A673 (cell line): ENCODE results near the gene ZNF74.
"Not testable (repeated sequence)": the region's sequence is repeated elsewhere in the genome, so short reads cannot be mapped to it uniquely, and the experiment has no call there.

Experiments used
- EZH2 ChIP-seq: fragments of 200-600 bp; sonication (generic); IDR thresholded peaks from 2 replicates; pipeline ENCODE4 v1.6.1; 2017; ENCODE audit warnings: borderline replicate concordance, low read depth, mild to moderate bottlenecking, mixed read lengths, antibody characterized with exemption, low read length; ENCODE audit not compliant: poor library complexity, severe bottlenecking
- TF ChIP-seq, protein P1 (sequence below): fragments of 300-800, 200-600 bp; sonication (generic); conservative IDR thresholded peaks from 2 replicates; pipeline ENCODE4 v1.5.1; 2017; ENCODE audit warnings: low read depth, mild to moderate bottlenecking, antibody characterized with exemption, low read length, moderate library complexity, mixed read lengths

DNA sequence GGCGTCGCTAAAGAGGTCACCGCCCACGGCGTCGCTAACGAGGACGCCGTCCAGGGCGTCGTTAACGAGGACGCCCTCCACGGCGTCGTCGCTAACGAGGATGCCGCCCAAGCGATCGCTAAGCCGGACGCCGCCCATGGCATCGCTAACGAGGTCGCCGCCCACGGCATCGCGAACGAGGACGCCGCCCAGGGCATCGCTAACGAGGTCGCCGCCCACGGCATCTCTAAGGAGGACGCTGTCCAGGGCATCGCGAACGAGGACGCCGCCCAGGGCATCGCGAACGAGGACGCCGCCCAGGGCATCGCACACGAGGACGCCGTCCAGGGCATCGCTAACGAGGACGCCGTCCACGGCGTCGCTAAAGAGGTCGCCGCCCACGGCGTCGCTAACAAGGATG, 37.0 kb upstream of the ZNF74 start:
- TF ChIP-seq, protein P1, sequence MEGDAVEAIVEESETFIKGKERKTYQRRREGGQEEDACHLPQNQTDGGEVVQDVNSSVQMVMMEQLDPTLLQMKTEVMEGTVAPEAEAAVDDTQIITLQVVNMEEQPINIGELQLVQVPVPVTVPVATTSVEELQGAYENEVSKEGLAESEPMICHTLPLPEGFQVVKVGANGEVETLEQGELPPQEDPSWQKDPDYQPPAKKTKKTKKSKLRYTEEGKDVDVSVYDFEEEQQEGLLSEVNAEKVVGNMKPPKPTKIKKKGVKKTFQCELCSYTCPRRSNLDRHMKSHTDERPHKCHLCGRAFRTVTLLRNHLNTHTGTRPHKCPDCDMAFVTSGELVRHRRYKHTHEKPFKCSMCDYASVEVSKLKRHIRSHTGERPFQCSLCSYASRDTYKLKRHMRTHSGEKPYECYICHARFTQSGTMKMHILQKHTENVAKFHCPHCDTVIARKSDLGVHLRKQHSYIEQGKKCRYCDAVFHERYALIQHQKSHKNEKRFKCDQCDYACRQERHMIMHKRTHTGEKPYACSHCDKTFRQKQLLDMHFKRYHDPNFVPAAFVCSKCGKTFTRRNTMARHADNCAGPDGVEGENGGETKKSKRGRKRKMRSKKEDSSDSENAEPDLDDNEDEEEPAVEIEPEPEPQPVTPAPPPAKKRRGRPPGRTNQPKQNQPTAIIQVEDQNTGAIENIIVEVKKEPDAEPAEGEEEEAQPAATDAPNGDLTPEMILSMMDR: not testable (repeated sequence)
- not testable (repeated sequence) for TF ChIP-seq EZH2
